ENCODE measurements around the gene CPS1.

The CPS1 gene

DNA sequence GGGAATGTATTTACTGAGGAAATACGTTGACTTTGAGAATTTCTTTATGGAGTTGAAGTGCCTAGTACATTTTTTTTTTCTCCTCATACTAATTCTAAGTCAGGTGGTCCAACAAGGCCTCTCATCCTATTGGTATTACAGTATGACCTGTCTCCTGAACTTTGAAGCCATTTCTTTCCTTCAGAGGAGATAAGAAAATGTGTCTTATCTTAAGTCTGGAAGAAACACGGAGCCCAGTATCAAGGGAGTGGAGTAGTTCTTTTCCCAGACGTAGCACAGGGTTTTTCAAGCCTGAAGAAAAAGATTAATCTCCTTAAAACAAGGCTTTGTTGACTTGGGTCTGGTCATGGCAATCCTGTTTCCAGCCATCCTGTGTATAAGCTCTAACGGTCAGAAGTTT is 11.6 kb upstream of the CPS1 start:
- Histone ChIP-seq H2AK5ac (ENCODE audit: low read length) (no peak overlapping the region), H3K14ac (ENCODE audit: low read length) (no peak overlapping the region), H3K27me3 (ENCODE audit: insufficient read depth, low read length) (no peaks in the 10 kb centered on the region), H4K12ac (ENCODE audit: low read depth, low read length) (no peak overlapping the region), H3K4me3 (ENCODE audit: low read depth, low read length) (no peak overlapping the region), H4K91ac (ENCODE audit: low read depth, low read length) (no peak overlapping the region), H3K9ac (ENCODE audit: low read length) (no peak overlapping the region), H3K79me1 (ENCODE audit: low read length) (no peaks in the 10 kb centered on the region), H3K9me3 (ENCODE audit: insufficient read depth, low read depth, low read length) (no peaks in the 10 kb centered on the region), H2BK120ac (ENCODE audit: insufficient read depth, low read length, poor library complexity) (no peak overlapping the region), H3K27ac (ENCODE audit: low read depth, low read length) (no peak overlapping the region), H3K23ac (ENCODE audit: low read length) (no peak overlapping the region), H4K8ac (ENCODE audit: low read depth, low read length) (no peak overlapping the region), H3K18ac (ENCODE audit: low read length) (no peak overlapping the region), H2AFZ (ENCODE audit: insufficient read depth, low read length, poor library complexity) (no peak overlapping the region), H3K4ac (ENCODE audit: low read depth, low read length) (no peak overlapping the region), H3K4me2 (ENCODE audit: low read length) (no peak overlapping the region), H2BK12ac (ENCODE audit: low read length) (no peak overlapping the region), H3K36me3 (ENCODE audit: control insufficient read depth in 1 of 2, insufficient read depth in 2 of 2, low read length in 2 of 2) (no peaks in the 10 kb centered on the region), H3K4me1 (ENCODE audit: control insufficient read depth in 1 of 2, insufficient read depth in 2 of 2, low read length in 2 of 2) (no peaks in the 10 kb centered on the region), H3K79me2 (ENCODE audit: control insufficient read depth, insufficient read depth, low read length, poor library complexity) (no peaks in the 10 kb centered on the region), H2BK5ac (ENCODE audit: low read depth, low read length, poor library complexity) (no peak overlapping the region)
- no peak for DNase-seq
- WGBS (ENCODE audit: extremely low coverage, insufficient coverage, insufficient read length), result no CpG with 5 or more reads among the region's 4 CpGs

DNA sequence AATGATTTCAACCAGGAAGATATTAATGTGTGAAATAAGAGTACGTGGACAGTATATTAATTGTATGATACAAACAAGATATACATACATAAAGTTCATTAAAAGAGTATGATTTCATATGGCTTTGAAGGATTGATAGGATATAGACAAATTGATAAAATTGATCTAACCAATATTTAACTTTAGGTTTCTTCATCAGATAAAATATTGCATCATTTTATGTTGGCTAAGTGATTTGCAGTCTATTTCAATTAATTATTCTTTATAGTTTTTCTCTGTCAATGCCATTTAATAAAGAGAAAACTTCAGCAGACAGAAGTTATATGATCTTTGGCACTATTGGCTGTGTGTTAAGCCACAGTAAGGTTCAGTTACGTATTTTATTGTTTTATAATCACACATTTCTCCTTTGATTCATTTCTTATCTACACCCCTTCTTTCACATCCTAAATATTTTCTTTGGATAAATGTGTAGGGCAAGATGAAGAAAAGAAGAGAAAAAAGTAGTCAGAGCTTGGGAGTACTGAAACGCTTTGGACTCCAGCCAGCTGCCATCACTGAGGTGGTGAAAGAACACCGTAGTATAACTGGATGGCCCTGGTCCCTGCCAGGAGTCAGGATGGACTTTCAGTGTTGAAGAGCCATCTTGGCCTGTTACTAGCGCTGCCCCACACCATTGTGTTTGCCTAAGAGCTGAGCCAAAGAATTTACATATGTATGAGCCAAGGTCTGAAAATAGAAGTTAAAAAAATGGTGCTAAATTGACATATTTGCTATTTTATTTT is 9.8 kb upstream of the CPS1 start:
- Histone ChIP-seq H3K4me1 (ENCODE audit: control insufficient read depth in 1 of 2, insufficient read depth in 2 of 2, low read length in 2 of 2) (no peaks in the 10 kb centered on the region), H3K4ac (ENCODE audit: low read depth, low read length) (no peak overlapping the region), H3K4me2 (ENCODE audit: low read length) (no peak overlapping the region), H3K23ac (ENCODE audit: low read length) (no peak overlapping the region), H3K14ac (ENCODE audit: low read length) (no peak overlapping the region), H2BK5ac (ENCODE audit: low read depth, low read length, poor library complexity) (no peak overlapping the region), H3K27me3 (ENCODE audit: insufficient read depth, low read length) (no peaks in the 10 kb centered on the region), H3K36me3 (ENCODE audit: control insufficient read depth in 1 of 2, insufficient read depth in 2 of 2, low read length in 2 of 2) (no peaks in the 10 kb centered on the region), H4K91ac (ENCODE audit: low read depth, low read length) (no peak overlapping the region), H2AFZ (ENCODE audit: insufficient read depth, low read length, poor library complexity) (no peak overlapping the region), H2AK5ac (ENCODE audit: low read length) (no peak overlapping the region), H2BK120ac (ENCODE audit: insufficient read depth, low read length, poor library complexity) (no peak overlapping the region), H3K9ac (ENCODE audit: low read length) (no peak overlapping the region), H4K8ac (ENCODE audit: low read depth, low read length) (no peak overlapping the region), H3K79me2 (ENCODE audit: control insufficient read depth, insufficient read depth, low read length, poor library complexity) (no peaks in the 10 kb centered on the region), H2BK12ac (ENCODE audit: low read length) (no peak overlapping the region), H3K27ac (ENCODE audit: low read depth, low read length) (no peak overlapping the region), H3K9me3 (ENCODE audit: insufficient read depth, low read depth, low read length) (no peaks in the 10 kb centered on the region), H3K79me1 (ENCODE audit: low read length) (no peaks in the 10 kb centered on the region), H3K18ac (ENCODE audit: low read length) (no peak overlapping the region), H4K12ac (ENCODE audit: low read depth, low read length) (no peak overlapping the region), H3K4me3 (ENCODE audit: low read depth, low read length) (no peak overlapping the region)
- WGBS (ENCODE audit: extremely low coverage, insufficient coverage, insufficient read length), result no CpG with 5 or more reads among the region's 5 CpGs
- DNase-seq, result no peak

- Histone ChIP-seq H4K8ac (ENCODE audit: low read depth, low read length) (no peak overlapping the region), H3K27me3 (ENCODE audit: insufficient read depth, low read length) (no peaks in the 10 kb centered on the region), H2BK12ac (ENCODE audit: low read length) (no peak overlapping the region), H3K27ac (ENCODE audit: low read depth, low read length) (no peak overlapping the region), H3K18ac (ENCODE audit: low read length) (no peak overlapping the region), H3K4ac (ENCODE audit: low read depth, low read length) (no peak overlapping the region), H2AK5ac (ENCODE audit: low read length) (no peak overlapping the region), H3K79me2 (ENCODE audit: control insufficient read depth, insufficient read depth, low read length, poor library complexity) (no peaks in the 10 kb centered on the region), H2AFZ (ENCODE audit: insufficient read depth, low read length, poor library complexity) (no peak overlapping the region), H4K12ac (ENCODE audit: low read depth, low read length) (no peak overlapping the region), H4K91ac (ENCODE audit: low read depth, low read length) (no peak overlapping the region), H2BK5ac (ENCODE audit: low read depth, low read length, poor library complexity) (no peak overlapping the region), H3K79me1 (ENCODE audit: low read length) (no peaks in the 10 kb centered on the region), H3K4me2 (ENCODE audit: low read length) (no peak overlapping the region), H3K9me3 (ENCODE audit: insufficient read depth, low read depth, low read length) (no peaks in the 10 kb centered on the region), H3K9ac (ENCODE audit: low read length) (no peak overlapping the region), H3K23ac (ENCODE audit: low read length) (no peak overlapping the region), H3K14ac (ENCODE audit: low read length) (no peak overlapping the region), H3K36me3 (ENCODE audit: control insufficient read depth in 1 of 2, insufficient read depth in 2 of 2, low read length in 2 of 2) (no peaks in the 10 kb centered on the region), H3K4me3 (ENCODE audit: low read depth, low read length) (no peak overlapping the region), H3K4me1 (ENCODE audit: control insufficient read depth in 1 of 2, insufficient read depth in 2 of 2, low read length in 2 of 2) (no peaks in the 10 kb centered on the region), H2BK120ac (ENCODE audit: insufficient read depth, low read length, poor library complexity) (no peak overlapping the region)
- no CpG with 5 or more reads among the region's 2 CpGs for WGBS (ENCODE audit: extremely low coverage, insufficient coverage, insufficient read length)
- DNase-seq, result no peak
These were observed 8.4 kb upstream of the CPS1 start for GRCh38 chr2:210548031-210548430.

DNA sequence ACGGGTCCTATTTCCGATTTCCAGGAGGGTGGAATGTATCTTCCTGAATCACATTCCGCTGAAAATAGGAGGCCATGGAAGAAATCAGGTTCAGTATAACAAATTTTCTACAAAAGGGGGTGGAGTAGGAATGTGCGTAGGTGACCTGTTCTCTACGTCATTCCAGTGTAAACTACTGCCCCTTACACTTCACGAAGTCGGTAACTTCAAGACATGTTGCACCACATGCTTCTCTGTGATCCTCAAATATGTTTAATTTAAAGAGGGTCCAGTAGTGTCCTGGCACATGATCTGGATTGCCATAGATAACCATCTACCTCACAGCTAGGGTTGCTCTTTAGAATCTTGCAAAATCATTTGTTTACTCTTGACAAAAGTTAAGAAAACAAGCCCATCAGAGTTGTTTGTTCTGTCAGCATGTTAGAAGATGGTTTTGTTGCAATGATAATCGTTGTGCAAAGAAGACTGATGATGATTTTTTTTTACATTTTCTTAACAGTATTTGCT is 7.5 kb upstream of the CPS1 start:
- no peak overlapping the region for H3K4me2 ChIP-seq (ENCODE audit: low read length)
- no peak overlapping the region for H2BK12ac ChIP-seq (ENCODE audit: low read length)
- WGBS (ENCODE audit: extremely low coverage, insufficient coverage, insufficient read length), result no CpG with 5 or more reads among the region's 8 CpGs
- H4K91ac ChIP-seq (ENCODE audit: low read depth, low read length), result no peak overlapping the region
- no peaks in the 10 kb centered on the region for H3K36me3 ChIP-seq (ENCODE audit: control insufficient read depth in 1 of 2, insufficient read depth in 2 of 2, low read length in 2 of 2)
- H3K18ac ChIP-seq (ENCODE audit: low read length), result no peak overlapping the region
- no peak overlapping the region for H3K14ac ChIP-seq (ENCODE audit: low read length)
- H4K8ac ChIP-seq (ENCODE audit: low read depth, low read length), result no peak overlapping the region
- no peak overlapping the region for H4K12ac ChIP-seq (ENCODE audit: low read depth, low read length)
- H3K9ac ChIP-seq (ENCODE audit: low read length), result no peak overlapping the region
- no peak overlapping the region for H3K27ac ChIP-seq (ENCODE audit: low read depth, low read length)
- no peak overlapping the region for H3K4me3 ChIP-seq (ENCODE audit: low read depth, low read length)
- H2BK5ac ChIP-seq (ENCODE audit: low read depth, low read length, poor library complexity), result no peak overlapping the region
- H2AFZ ChIP-seq (ENCODE audit: insufficient read depth, low read length, poor library complexity), result no peak overlapping the region
- no peak overlapping the region for H3K23ac ChIP-seq (ENCODE audit: low read length)
- H3K4ac ChIP-seq (ENCODE audit: low read depth, low read length), result no peak overlapping the region
- no peak overlapping the region for H2AK5ac ChIP-seq (ENCODE audit: low read length)
- no peaks in the 10 kb centered on the region for H3K4me1 ChIP-seq (ENCODE audit: control insufficient read depth in 1 of 2, insufficient read depth in 2 of 2, low read length in 2 of 2)
- DNase-seq, result no peak
- no peak overlapping the region for H2BK120ac ChIP-seq (ENCODE audit: insufficient read depth, low read length, poor library complexity)
- no peaks in the 10 kb centered on the region for H3K9me3 ChIP-seq (ENCODE audit: insufficient read depth, low read depth, low read length)
- H3K79me2 ChIP-seq (ENCODE audit: control insufficient read depth, insufficient read depth, low read length, poor library complexity), result no peaks in the 10 kb centered on the region
- no peaks in the 10 kb centered on the region for H3K79me1 ChIP-seq (ENCODE audit: low read length)
- no peaks in the 10 kb centered on the region for H3K27me3 ChIP-seq (ENCODE audit: insufficient read depth, low read length)

Data from trophoblast cell (in vitro differentiated cells and primary cell).